HCT116 (cell line): Measurements from ENCODE around the gene SEMA3G. TPM values are rescaled to one million over a fixed set of nuclear protein-coding genes. Genes with fewer than 3 reads are reported as not detected.

Experiments used
- ATAC-seq: fragments of 200-7000 bp; cut with Tn5 transposase; 2 replicates; pipeline ENCODE4 v1.9.1; 2020; ENCODE audit warnings: mild to moderate bottlenecking, moderate library complexity
- BruUV-seq: library from RNA; stranded (reverse); fragments of 400-500 nt; replicated peaks from 2 replicates; lab custom pipeline; 2021; lab: Mats Ljungman, UMichigan
- CTCF ChIA-PET: fragments of 300-600 bp; sonication (Branson Sonifier 250); formaldehyde crosslinking; loops from one replicate; lab custom pipeline; 2021; ENCODE audit warnings: antibody characterized with exemption; lab: Charles Lee
- POLR2A ChIA-PET: fragments of 300-600, 350-600 bp; sonication (Branson Sonifier 250); formaldehyde crosslinking; loops from one replicate; lab custom pipeline; 2021; ENCODE audit warnings: antibody characterized with exemption; lab: Charles Lee
- RAD21 ChIA-PET, 2 experiments: fragments of 300-600 bp; sonication (Branson Sonifier 250); formaldehyde crosslinking; loops; one replicate each; lab custom pipeline; 2023; ENCODE audit warnings: low total read pairs in 2 of 2; ENCODE audit not compliant: uncharacterized antibody in 2 of 2, unreplicated experiment in 2 of 2, low non-redundant PET in 1 of 2; lab: Charles Lee
- DNase-seq: peaks from one replicate; pipeline ENCODE4 v3.0.0-alpha.2; 2010; ENCODE audit warnings: low read depth, low spot score
- H2AFZ ChIP-seq: fragments of 200-600 bp; shearing (Covaris generic), sonication (generic); 2 replicates; pipeline ENCODE4 v1.6.1; 2017; ENCODE audit warnings: low read depth, mixed run types, mixed read lengths, antibody characterized with exemption, low read length; ENCODE audit not compliant: poor library complexity, severe bottlenecking
- H3K27ac ChIP-seq: 2 replicates; pipeline ENCODE4 v1.5.1; 2012; ENCODE audit warnings: low read depth, low read length
- H3K27me3 ChIP-seq: fragments of 200-600 bp; sonication (generic); 2 replicates; pipeline ENCODE4 v1.6.1; 2016; ENCODE audit warnings: mixed run types, low read length, mixed read lengths; ENCODE audit not compliant: insufficient read depth
- H3K36me3 ChIP-seq, 2 experiments: fragments of 200-500 bp in 1 of 2; fragments of 200-600 bp in 1 of 2; sonication (Bioruptor generic) in 1 of 2; sonication (generic) in 1 of 2; 2 replicates each; pipeline versions ENCODE4 v1.5.1 to v1.6.1; 2014 to 2016; ENCODE audit warnings: low read length in 2 of 2, inconsistent platforms in 1 of 2, mixed read lengths in 1 of 2, mixed run types in 1 of 2; ENCODE audit not compliant: insufficient read depth in 2 of 2, control insufficient read depth in 1 of 2
- H3K4me1 ChIP-seq, 2 experiments: fragments of 200-600 bp in 1 of 2; sonication (generic) in 1 of 2; 2 replicates each; pipeline versions ENCODE4 v1.5.1 to v1.6.1; 2012 to 2017; ENCODE audit warnings: low read length in 2 of 2, inconsistent platforms in 1 of 2, mild to moderate bottlenecking in 1 of 2, mixed read lengths in 1 of 2, mixed run types in 1 of 2, moderate library complexity in 1 of 2; ENCODE audit not compliant: insufficient read depth in 2 of 2, control insufficient read depth in 1 of 2
- H3K4me2 ChIP-seq: fragments of 200-600 bp; sonication (generic); 2 replicates; pipeline ENCODE4 v1.6.1; 2017; ENCODE audit warnings: mixed run types, low read length, mixed read lengths
- H3K4me3 ChIP-seq, 2 experiments: fragments of 200-600 bp in 1 of 2; sonication (generic) in 1 of 2; replicated peaks in 1 of 2; 2 replicates each; pipeline ENCODE4 v1.5.1; 2011 to 2016; ENCODE audit warnings: low read length in 2 of 2, control low read depth in 1 of 2, low read depth in 1 of 2, mild to moderate bottlenecking in 1 of 2, mixed read lengths in 1 of 2, mixed run types in 1 of 2
- H3K79me2 ChIP-seq: fragments of 200-600 bp; sonication (generic); 2 replicates; pipeline ENCODE4 v1.6.1; 2017; ENCODE audit warnings: mild to moderate bottlenecking, mixed run types, low read length, moderate library complexity, mixed read lengths; ENCODE audit not compliant: insufficient read depth
- H3K9ac ChIP-seq: fragments of 200-600 bp; sonication (generic); 2 replicates; pipeline ENCODE4 v1.6.1; 2016; ENCODE audit warnings: low read length, mixed read lengths
- H3K9me2 ChIP-seq: fragments of 200-600 bp; sonication (generic), shearing (Covaris generic); 2 replicates; pipeline ENCODE4 v1.6.1; 2017; ENCODE audit warnings: mixed run types, mild to moderate bottlenecking, moderate library complexity; ENCODE audit not compliant: insufficient read depth
- H3K9me3 ChIP-seq, 2 experiments: fragments of 200-500 bp in 1 of 2; fragments of 200-600 bp in 1 of 2; sonication (Bioruptor generic) in 1 of 2; sonication (generic) in 1 of 2; 2 replicates each; pipeline ENCODE4 v1.6.1; 2014 to 2017; ENCODE audit warnings: low read length in 2 of 2, mixed read lengths in 2 of 2, inconsistent platforms in 1 of 2, low read depth in 1 of 2, mild to moderate bottlenecking in 1 of 2, mixed run types in 1 of 2, moderate library complexity in 1 of 2; ENCODE audit not compliant: control insufficient read depth in 1 of 2, insufficient read depth in 1 of 2
- H4K20me1 ChIP-seq: fragments of 200-600 bp; sonication (generic), shearing (Covaris generic); 2 replicates; pipeline ENCODE4 v1.6.1; 2017; ENCODE audit warnings: mixed run types, mild to moderate bottlenecking, moderate library complexity; ENCODE audit not compliant: insufficient read depth
- ATF3 ChIP-seq: IDR thresholded peaks from 2 replicates; pipeline ENCODE4 v1.6.1; 2012
- CBX3 ChIP-seq: IDR thresholded peaks from 2 replicates; pipeline ENCODE4 v1.6.1; 2012; ENCODE audit warnings: low read depth
- CEBPB ChIP-seq: IDR thresholded peaks from 2 replicates; pipeline ENCODE4 v1.6.1; 2012; ENCODE audit warnings: low read depth
- CTCF ChIP-seq, 3 experiments: fragments of 200-600 bp in 1 of 3; sonication (generic) in 1 of 3; IDR thresholded peaks in 2 of 3; conservative IDR thresholded peaks in 1 of 3; 2 replicates each; pipeline ENCODE4 v1.5.1; 2012 to 2017; ENCODE audit warnings: low read depth in 2 of 3, low read length in 2 of 3, antibody characterized with exemption in 1 of 3, borderline replicate concordance in 1 of 3, control low read depth in 1 of 3, mild to moderate bottlenecking in 1 of 3, mixed read lengths in 1 of 3, mixed run types in 1 of 3, moderate library complexity in 1 of 3; ENCODE audit not compliant: insufficient read depth in 1 of 3
- ELF1 ChIP-seq: IDR thresholded peaks from 2 replicates; pipeline ENCODE4 v1.6.1; 2012; ENCODE audit warnings: low read depth, borderline replicate concordance
- EZH2 ChIP-seq: fragments of 200-600 bp; sonication (generic); IDR thresholded peaks from 2 replicates; pipeline ENCODE4 v1.6.1; 2017; ENCODE audit warnings: antibody characterized with exemption, mixed run types
- MAX ChIP-seq: IDR thresholded peaks from 2 replicates; pipeline ENCODE4 v1.6.1; 2012
- POLR2AphosphoS5 ChIP-seq: IDR thresholded peaks from 2 replicates; pipeline ENCODE4 v1.6.1; 2011; ENCODE audit warnings: mild to moderate bottlenecking, low read depth, low read length, moderate library complexity
- RAD21 ChIP-seq: IDR thresholded peaks from 2 replicates; pipeline ENCODE4 v1.6.1; 2012; ENCODE audit warnings: low read depth, mild to moderate bottlenecking
- SIN3A ChIP-seq: IDR thresholded peaks from 2 replicates; pipeline ENCODE4 v1.6.1; 2012; ENCODE audit warnings: low read depth
- SP1 ChIP-seq: IDR thresholded peaks from 2 replicates; pipeline ENCODE4 v1.6.1; 2012; ENCODE audit warnings: low read depth
- YY1 ChIP-seq: IDR thresholded peaks from 2 replicates; pipeline ENCODE4 v1.6.1; 2011; ENCODE audit warnings: low read length, low read depth, moderate library complexity, mild to moderate bottlenecking; ENCODE audit not compliant: insufficient replicate concordance; ENCODE audit errors: extremely low read depth
- ZNF274 ChIP-seq: fragments of 200-500 bp; sonication (Bioruptor generic); IDR thresholded peaks from 2 replicates; pipeline ENCODE4 v1.6.1; 2014; ENCODE audit warnings: mild to moderate bottlenecking, low read depth, low read length, inconsistent platforms
- intact Hi-C: fragments of 100-400 bp; cut with micrococcal nuclease; formaldehyde crosslinking; loops from 2 replicates; pipeline ENCODE4 v1.10.0; 2022
- total RNA-seq: library from RNA; stranded (reverse); gene quantifications from one replicate; pipeline ENCODE4 v1.2.1, GENCODE V29; 2021; ENCODE audit not compliant: unreplicated experiment

SEMA3G gene
- total RNA-seq, 1 experiment from 2014 or later = 4.2 TPM

GRCh38 chr3:52428151-52429005 is 16.5 kb downstream of the SEMA3G start:
- peak; percentile 97 for ATAC-seq
- no peaks in the 10 kb centered on the region for H3K36me3 ChIP-seq
- intact Hi-C loops = loop anchor here (1.0 kb wide), 2 partner anchors 19 to 254 kb away; no protein-coding TSS in a partner anchor
- DNase-seq = peak; percentile 51
- no peaks in the 10 kb centered on the region for H3K27me3 ChIP-seq
- H3K4me1 ChIP-seq = no peaks in the 10 kb centered on the region
- H3K9me2 ChIP-seq = no peaks in the 10 kb centered on the region
- ChIA-PET RAD21 (interaction anchor here in 1 of 2 experiments (0.9 kb wide), 1 partner anchor 24 kb away, joined by 3 read pairs; no protein-coding TSS in a partner anchor), POLR2A (no interaction called here), CTCF (interaction anchor here (1.2 to 1.7 kb wide), 2 partner anchors 18 to 20 kb away, joined by 3 to 13 read pairs; no protein-coding TSS in a partner anchor)
- H3K27ac ChIP-seq = no peak overlapping the region
- no peaks in the 10 kb centered on the region for H4K20me1 ChIP-seq
- no peaks in the 10 kb centered on the region for H3K79me2 ChIP-seq
- TF ChIP-seq POLR2AphosphoS5 (no peak), ATF3 (no peak), RAD21 (peak; percentile 94), EZH2 (no peak), ELF1 (no peak), SIN3A (no peak), SP1 (no peak), MAX (no peak), ZNF274 (no peak), CEBPB (peak; percentile 29; the same call in 1 of the 2 replicates), YY1 (peak; percentile 15), CTCF (IDR thresholded peaks at IDR 0.05 in 2 of 3, conservative IDR thresholded peaks at IDR 0.05 in 1 of 3; ENCODE audit: borderline replicate concordance in 1 of 3, insufficient read depth in 1 of 3, low read depth in 2 of 3, low read length in 2 of 3) (peak; percentile 83 to 93 (median 88)), CBX3 (peak; percentile 30; the same call in 1 of the 2 replicates)
- no TSS peak for BruUV-seq
- H3K4me3 ChIP-seq = no peak overlapping the region
- H3K9me3 ChIP-seq = no peaks in the 10 kb centered on the region
- H2AFZ ChIP-seq = peak overlapping the region; percentile 60
- no peak overlapping the region for H3K4me2 ChIP-seq
- H3K9ac ChIP-seq = no peak overlapping the region
